H9 (cell line): Measurements from ENCODE around the gene RNF181. TPM values are rescaled to one million over a fixed set of nuclear protein-coding genes. Genes with fewer than 3 reads are reported as not detected.

ENCODE experiments used
- DNase-seq: peaks from one replicate; pipeline ENCODE4 v3.0.0-alpha.2; 2017
- H2AFZ ChIP-seq: one replicate; pipeline ENCODE4 v1.6.1; 2013; ENCODE audit warnings: mild to moderate bottlenecking, low read length, control low read depth, moderate library complexity
- H2AK5ac ChIP-seq: 2 replicates; pipeline ENCODE4 v1.6.1; 2013; ENCODE audit warnings: low read length, control low read depth, mixed read lengths; ENCODE audit not compliant: insufficient read length
- H2BK120ac ChIP-seq: one replicate; pipeline ENCODE4 v1.6.1; 2013; ENCODE audit warnings: low read depth, mild to moderate bottlenecking, low read length, control low read depth, inconsistent platforms; ENCODE audit not compliant: poor library complexity, severe bottlenecking
- H2BK12ac ChIP-seq: 2 replicates; pipeline ENCODE4 v1.6.1; 2013; ENCODE audit warnings: low read length, control low read depth, mixed read lengths, low read depth; ENCODE audit not compliant: insufficient read length
- H2BK15ac ChIP-seq: 2 replicates; pipeline ENCODE4 v1.6.1; 2013; ENCODE audit warnings: low read depth, low read length, control low read depth
- H2BK20ac ChIP-seq: one replicate; pipeline ENCODE4 v1.6.1; 2013; ENCODE audit warnings: low read depth, mild to moderate bottlenecking, low read length, control low read depth, inconsistent platforms; ENCODE audit not compliant: poor library complexity, severe bottlenecking
- H2BK5ac ChIP-seq: 2 replicates; pipeline ENCODE4 v1.6.1; 2013; ENCODE audit warnings: low read length, control low read depth, mixed read lengths; ENCODE audit not compliant: insufficient read length
- H3K14ac ChIP-seq: 2 replicates; pipeline ENCODE4 v1.6.1; 2013; ENCODE audit warnings: low read length, control low read depth; ENCODE audit not compliant: insufficient read depth
- H3K18ac ChIP-seq: 2 replicates; pipeline ENCODE4 v1.6.1; 2013; ENCODE audit warnings: low read depth, mild to moderate bottlenecking, mixed read lengths, low read length, control low read depth; ENCODE audit not compliant: insufficient read length
- H3K23ac ChIP-seq: 2 replicates; pipeline ENCODE4 v1.6.1; 2013; ENCODE audit warnings: low read length, control low read depth, mixed read lengths, low read depth; ENCODE audit not compliant: insufficient read length
- H3K23me2 ChIP-seq: 2 replicates; pipeline ENCODE4 v1.6.1; 2013; ENCODE audit warnings: low read depth, mild to moderate bottlenecking, mixed read lengths, low read length, control low read depth; ENCODE audit not compliant: insufficient read length, poor library complexity, severe bottlenecking
- H3K27ac ChIP-seq: 2 replicates; pipeline ENCODE4 v1.5.1; 2013; ENCODE audit warnings: low read length, control low read depth, mixed read lengths, low read depth; ENCODE audit not compliant: insufficient read length
- H3K27me3 ChIP-seq: 2 replicates; pipeline ENCODE4 v1.6.1; 2013; ENCODE audit warnings: low read length, control low read depth, inconsistent platforms; ENCODE audit not compliant: insufficient read depth
- H3K4ac ChIP-seq: 2 replicates; pipeline ENCODE4 v1.6.1; 2013; ENCODE audit warnings: low read depth, mild to moderate bottlenecking, control low read depth, inconsistent platforms, low read length, moderate library complexity
- H3K4me1 ChIP-seq: 2 replicates; pipeline ENCODE4 v1.6.1; 2013; ENCODE audit warnings: low read length, control low read depth, inconsistent platforms; ENCODE audit not compliant: insufficient read depth
- H3K4me2 ChIP-seq: 2 replicates; pipeline ENCODE4 v1.6.1; 2013; ENCODE audit warnings: low read length, control low read depth, mixed read lengths; ENCODE audit not compliant: insufficient read length, insufficient read depth
- H3K56ac ChIP-seq: 2 replicates; pipeline ENCODE4 v1.6.1; 2013; ENCODE audit warnings: low read depth, mild to moderate bottlenecking, mixed read lengths, low read length, control low read depth; ENCODE audit not compliant: insufficient read length
- H3K79me1 ChIP-seq: 2 replicates; pipeline ENCODE4 v1.6.1; 2013; ENCODE audit warnings: low read depth, mild to moderate bottlenecking, moderate library complexity, low read length, control low read depth, inconsistent platforms; ENCODE audit not compliant: insufficient read depth, poor library complexity, severe bottlenecking
- H3K79me2 ChIP-seq: 2 replicates; pipeline ENCODE4 v1.6.1; 2013; ENCODE audit warnings: low read length, control low read depth, inconsistent platforms; ENCODE audit not compliant: insufficient read depth
- H3K9ac ChIP-seq: 2 replicates; pipeline ENCODE4 v1.6.1; 2013; ENCODE audit warnings: low read length, control low read depth, mixed read lengths; ENCODE audit not compliant: insufficient read length; ENCODE audit errors: extremely low read depth
- H3K9me3 ChIP-seq: one replicate; pipeline ENCODE4 v1.6.1; 2013; ENCODE audit warnings: low read depth, low read length, inconsistent platforms; ENCODE audit not compliant: control insufficient read depth
- H3T11ph ChIP-seq: one replicate; pipeline ENCODE4 v1.6.1; 2013; ENCODE audit warnings: mild to moderate bottlenecking, low read length, control low read depth, inconsistent platforms
- H4K20me1 ChIP-seq: one replicate; pipeline ENCODE4 v1.6.1; 2013; ENCODE audit not compliant: control insufficient read depth, insufficient read length, insufficient read depth
- H4K5ac ChIP-seq: 2 replicates; pipeline ENCODE4 v1.6.1; 2013; ENCODE audit warnings: low read depth, mild to moderate bottlenecking, mixed read lengths, low read length, control low read depth; ENCODE audit not compliant: insufficient read length
- H4K8ac ChIP-seq: replicated peaks from 2 replicates; pipeline ENCODE4 v1.6.1; 2013; ENCODE audit warnings: low read length, control low read depth, mixed read lengths, low read depth; ENCODE audit not compliant: insufficient read length
- H4K91ac ChIP-seq: 2 replicates; pipeline ENCODE4 v1.6.1; 2013; ENCODE audit warnings: low read depth, mild to moderate bottlenecking, moderate library complexity, mixed read lengths, low read length, control low read depth; ENCODE audit not compliant: insufficient read length
- H3K27ac Mint-ChIP-seq, 3 experiments: 2 replicates in 2 of 3; 3 replicates in 1 of 3; pipeline ENCODE4 v1.8.0; 2020 to 2021; ENCODE audit warnings: mixed read lengths in 3 of 3, mild to moderate bottlenecking in 1 of 3, moderate library complexity in 1 of 3
- H3K27me3 Mint-ChIP-seq: 2 replicates; pipeline ENCODE4 v1.8.0; 2021; ENCODE audit warnings: low read depth, mild to moderate bottlenecking, moderate library complexity, mixed read lengths
- H3K36me3 Mint-ChIP-seq, 3 experiments: 2 replicates in 2 of 3; 3 replicates in 1 of 3; pipeline ENCODE4 v1.8.0; 2020 to 2021; ENCODE audit warnings: low read depth in 3 of 3, mixed read lengths in 3 of 3; ENCODE audit not compliant: insufficient read depth in 1 of 3
- H3K4me1 Mint-ChIP-seq, 2 experiments: 2 replicates each; pipeline ENCODE4 v1.8.0; 2020; ENCODE audit warnings: mixed read lengths in 2 of 2
- H3K4me3 Mint-ChIP-seq, 2 experiments: 2 replicates in 1 of 2; 3 replicates in 1 of 2; pipeline ENCODE4 v1.8.0; 2020 to 2021; ENCODE audit warnings: mild to moderate bottlenecking in 2 of 2, mixed read lengths in 2 of 2, moderate library complexity in 1 of 2
- H3K9me3 Mint-ChIP-seq, 2 experiments: 2 replicates in 1 of 2; 3 replicates in 1 of 2; pipeline ENCODE4 v1.8.0; 2020; ENCODE audit warnings: mild to moderate bottlenecking in 2 of 2, mixed read lengths in 2 of 2, moderate library complexity in 1 of 2
- WGBS: extraction: QIAGEN DNeasy Blood & Tissue Kit; methylation state at CpG from one replicate; pipeline ENCODE4 v1.1.7; 2013; ENCODE audit warnings: missing lambda C conversion rate, low lambda C conversion rate, mixed read lengths; ENCODE audit not compliant: insufficient read length; ENCODE audit errors: extremely low coverage; 5-methylcytosine and 5-hydroxymethylcytosine counted together
- total RNA-seq: library from RNA; stranded (reverse); gene quantifications from 2 replicates; pipeline ENCODE4 v1.2.1, GENCODE V29; 2021
- TF ChIP-seq, protein P1 (sequence below): fragments of 200-600 bp; sonication (generic); conservative IDR thresholded peaks from 3 replicates; pipeline ENCODE4 v1.8.0; 2021; ENCODE audit warnings: antibody characterized with exemption, mild to moderate bottlenecking

RNF181 gene
- total RNA-seq, 1 experiment from 2014 or later = 122 TPM

DNA sequence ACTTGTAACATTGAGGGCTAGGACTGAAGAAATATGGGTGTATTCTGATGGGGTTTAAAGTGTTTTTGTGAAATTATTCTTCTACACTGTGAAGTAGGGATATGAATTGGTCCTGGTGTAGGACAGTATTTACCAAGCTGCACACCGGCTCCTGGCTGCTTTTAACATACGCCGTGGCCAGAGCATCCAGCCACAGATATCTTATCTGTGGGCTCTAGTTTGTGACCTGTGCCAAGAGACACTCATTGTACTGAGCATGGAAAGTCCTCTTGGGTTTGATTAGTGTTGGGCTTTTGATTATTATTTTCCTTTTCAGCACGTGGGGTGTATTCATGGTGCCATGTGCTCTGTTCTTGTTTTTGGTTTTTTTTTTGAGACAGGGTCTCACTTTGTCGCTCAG is 28.4 kb downstream of the RNF181 start:
- no peaks in the 10 kb centered on the region for H3K9me3 Mint-ChIP-seq
- Histone ChIP-seq H3K56ac (no peak overlapping the region), H4K91ac (no peak overlapping the region), H3K18ac (no peak overlapping the region), H2BK120ac (no peak overlapping the region), H2AK5ac (no peak overlapping the region), H3K4ac (no peak overlapping the region), H4K5ac (no peak overlapping the region), H3K4me2 (no peak overlapping the region), H3K23ac (no peak overlapping the region), H3K23me2 (no peaks in the 10 kb centered on the region), H3K9me3 (no peaks in the 10 kb centered on the region), H3K27ac (no peak overlapping the region), H3T11ph (no peak overlapping the region), H3K27me3 (no peaks in the 10 kb centered on the region), H2BK15ac (no peak overlapping the region), H3K4me1 (no peaks in the 10 kb centered on the region), H4K20me1 (no peaks in the 10 kb centered on the region), H3K79me2 (no peaks in the 10 kb centered on the region), H2BK5ac (no peak overlapping the region), H2BK20ac (no peak overlapping the region), H3K79me1 (peaks cover 7% of the 10 kb centered on the region), H2AFZ (no peak overlapping the region), H4K8ac (no peak overlapping the region), H3K14ac (no peak overlapping the region), H3K9ac (no peak overlapping the region), H2BK12ac (no peak overlapping the region)
- H3K27me3 Mint-ChIP-seq = no peaks in the 10 kb centered on the region
- no peaks in the 10 kb centered on the region for H3K4me1 Mint-ChIP-seq
- H3K27ac Mint-ChIP-seq = no peak overlapping the region; a peak in 1 of 7 replicates
- WGBS = no CpG with 5 or more reads among the region's 5 CpGs
- DNase-seq = no peak
- TF ChIP-seq, protein P1, sequence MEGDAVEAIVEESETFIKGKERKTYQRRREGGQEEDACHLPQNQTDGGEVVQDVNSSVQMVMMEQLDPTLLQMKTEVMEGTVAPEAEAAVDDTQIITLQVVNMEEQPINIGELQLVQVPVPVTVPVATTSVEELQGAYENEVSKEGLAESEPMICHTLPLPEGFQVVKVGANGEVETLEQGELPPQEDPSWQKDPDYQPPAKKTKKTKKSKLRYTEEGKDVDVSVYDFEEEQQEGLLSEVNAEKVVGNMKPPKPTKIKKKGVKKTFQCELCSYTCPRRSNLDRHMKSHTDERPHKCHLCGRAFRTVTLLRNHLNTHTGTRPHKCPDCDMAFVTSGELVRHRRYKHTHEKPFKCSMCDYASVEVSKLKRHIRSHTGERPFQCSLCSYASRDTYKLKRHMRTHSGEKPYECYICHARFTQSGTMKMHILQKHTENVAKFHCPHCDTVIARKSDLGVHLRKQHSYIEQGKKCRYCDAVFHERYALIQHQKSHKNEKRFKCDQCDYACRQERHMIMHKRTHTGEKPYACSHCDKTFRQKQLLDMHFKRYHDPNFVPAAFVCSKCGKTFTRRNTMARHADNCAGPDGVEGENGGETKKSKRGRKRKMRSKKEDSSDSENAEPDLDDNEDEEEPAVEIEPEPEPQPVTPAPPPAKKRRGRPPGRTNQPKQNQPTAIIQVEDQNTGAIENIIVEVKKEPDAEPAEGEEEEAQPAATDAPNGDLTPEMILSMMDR = no peak
- peaks cover 47 to 82% (median 68%) of the 10 kb centered on the region in 3 experiments for H3K36me3 Mint-ChIP-seq
- peak overlapping the region in 1 of 2 experiments; percentile 26; a peak in 2 of 5 replicates for H3K4me3 Mint-ChIP-seq
